Hematopoietic multipotent progenitor cell treated with erythropoietin and hydrocortisone succinate and interleukin-3 and kit ligand, for 15 days (in vitro differentiated cells): ENCODE results near the gene APLNR.
A peak's percentile ranks its signal among the peaks of the same experiment; 100 is the strongest.

Experiments
- DNase-seq: peaks from one replicate; pipeline ENCODE4 v3.0.0-alpha.2; 2015; ENCODE audit warnings: low spot score

APLNR gene

GRCh38 chr11:57251491-57252104 is 14.5 kb upstream of the APLNR start:
- peak; percentile 70 for DNase-seq

- no peak for DNase-seq
These were observed 14.0 kb upstream of the APLNR start for GRCh38 chr11:57251037-57251436.

- DNase-seq = peak; percentile 63
These were observed 12.6 kb upstream of the APLNR start for GRCh38 chr11:57249384-57250319.

- DNase-seq = no peak
These were observed 11.8 kb upstream of the APLNR start for GRCh38 chr11:57248780-57249383.

GRCh38 chr11:57244911-57245310 is 7.9 kb upstream of the APLNR start:
- DNase-seq = no peak

GRCh38 chr11:57241353-57241972 is 4.4 kb upstream of the APLNR start:
- DNase-seq = no peak

GRCh38 chr11:57240757-57241156 is 3.7 kb upstream of the APLNR start:
- no peak for DNase-seq

- no peak for DNase-seq
These were observed 3.0 kb upstream of the APLNR start for GRCh38 chr11:57240007-57240406.

GRCh38 chr11:57239348-57239747 is 2.3 kb upstream of the APLNR start:
- no peak for DNase-seq

GRCh38 chr11:57235761-57236703 is 1.0 kb downstream of the APLNR start:
- DNase-seq = no peak

GRCh38 chr11:57233702-57234101 is 3.3 kb downstream of the APLNR start:
- no peak for DNase-seq

GRCh38 chr11:57231539-57232253 is 5.4 kb downstream of the APLNR start:
- no peak for DNase-seq

GRCh38 chr11:57230791-57231538 is 6.1 kb downstream of the APLNR start:
- no peak for DNase-seq

- no peak for DNase-seq
These were observed 6.7 kb downstream of the APLNR start for GRCh38 chr11:57230316-57230715.

GRCh38 chr11:57228600-57228999 is 8.4 kb downstream of the APLNR start:
- no peak for DNase-seq

- no peak for DNase-seq
These were observed 12.5 kb downstream of the APLNR start for GRCh38 chr11:57224537-57224936.

- DNase-seq = no peak
These were observed 12.9 kb downstream of the APLNR start for GRCh38 chr11:57224128-57224527.

GRCh38 chr11:57223601-57224000 is 13.4 kb downstream of the APLNR start:
- DNase-seq = no peak

- DNase-seq = no peak
These were observed 14.8 kb downstream of the APLNR start for GRCh38 chr11:57222239-57222638.

- DNase-seq = no peak
These were observed 17.9 kb downstream of the APLNR start for GRCh38 chr11:57219021-57219627.
